ENCODE data around the gene MTA2. TPM values are rescaled to one million over a fixed set of nuclear protein-coding genes. Genes with fewer than 3 reads are reported as not detected.

The MTA2 gene
- total and polyA plus RNA-seq, 10 of the 15 experiments (the other 5 are each of a cell fraction or from before 2014, with no cell fraction given) = 6.7 to 201 (median 113) TPM

GRCh38 chr11:62544581-62545436 lies 56.9 kb downstream of the MTA2 start (continued):
- no peak for TF ChIP-seq STAT3 (IDR thresholded peaks at IDR 0.05; ENCODE audit: low read depth, low read length)
- peak; percentile 51; the same call in 1 of the 2 replicates for TF ChIP-seq IKZF1 (conservative IDR thresholded peaks at IDR 0.05)
- no peak for TF ChIP-seq RFX5 (IDR thresholded peaks at IDR 0.05; ENCODE audit: low read depth, low read length)
- no peak for TF ChIP-seq SMARCA5 (IDR thresholded peaks at IDR 0.05)
- TF ChIP-seq NBN (IDR thresholded peaks at IDR 0.05) = no peak
- TF ChIP-seq TARDBP (IDR thresholded peaks at IDR 0.05; ENCODE audit: borderline replicate concordance) = no peak
- no peak for TF ChIP-seq TCF12 (IDR thresholded peaks at IDR 0.05; ENCODE audit: low read depth, low read length)
- TF ChIP-seq RAD21 (IDR thresholded peaks at IDR 0.05; ENCODE audit: insufficient read depth, low read depth, low read length) = no peak

GRCh38 chr11:62543680-62544444 lies 57.8 kb downstream of the MTA2 start:
- no peaks in the 10 kb centered on the region for H3K9me3 ChIP-seq (replicated peaks; ENCODE audit: control insufficient read depth, insufficient read depth, low read length)
- ChIA-PET RAD21 (ENCODE audit: unreplicated experiment) (interaction anchor here (0.7 to 9.1 kb wide), 20 partner anchors 12 to 313 kb away, joined by 3 to 313 read pairs (median 11); partner anchors contain the start of genes C11orf98, CSKMT, EEF1G and HNRNPUL2), CTCF (interaction anchor here (0.5 to 9.0 kb wide), 33 partner anchors 8 to 462 kb away, joined by 3 to 280 read pairs (median 6); partner anchors contain the start of genes B3GAT3, EEF1G, LRRN4CL and SCGB1A1), SMC1A (ENCODE audit: uncharacterized antibody, unreplicated experiment) (interaction anchor here (0.7 to 7.0 kb wide), 21 partner anchors 12 to 163 kb away, joined by 3 to 212 read pairs (median 4); partner anchors contain the start of genes C11orf98, CSKMT, EEF1G and TUT1), POLR2A (interaction anchor here (0.5 to 10.3 kb wide), 16 partner anchors 12 to 787 kb away, joined by 3 to 188 read pairs (median 4); partner anchors contain the start of genes B3GAT3, C11orf98, CSKMT and EEF1G)
- peaks cover 63% of the 10 kb centered on the region for H3K79me2 ChIP-seq (ENCODE audit: control insufficient read depth, insufficient read depth, low read length)
- H3K9ac ChIP-seq (ENCODE audit: control insufficient read depth, insufficient read depth, low read length) = peak overlapping the region; percentile 51
- H3K4me3 ChIP-seq = peak overlapping the region; percentile 84
- ATAC-seq = no peak
- intact Hi-C loops (cut with micrococcal nuclease; ENCODE audit: unreplicated experiment) = loop anchor here (5.0 kb wide), 1 partner anchor 102 kb away; no protein-coding TSS in a partner anchor
- TF ChIP-seq JUNB (IDR thresholded peaks at IDR 0.05) (no peak), TBL1XR1 (IDR thresholded peaks at IDR 0.05; ENCODE audit: low read depth, low read length) (no peak), MLLT1 (IDR thresholded peaks at IDR 0.05) (peak; percentile 48), ZBTB11 (CRISPR knock-in tag; IDR thresholded peaks at IDR 0.05) (no peak)
- in situ Hi-C loops (cut with MboI) = no loop called here
- H3K4me2 ChIP-seq (ENCODE audit: control insufficient read depth, insufficient read depth) = peak overlapping the region; percentile 97
- no peak for DNase-seq (ENCODE audit: low read depth, low spot score)
- no peaks in the 10 kb centered on the region for H3K36me3 ChIP-seq (ENCODE audit: control insufficient read depth in 2 of 2, insufficient read depth in 2 of 2, low read length in 1 of 2)
- no peak for FAIRE-seq
- no peaks in the 10 kb centered on the region; the same call in 1 of the 2 replicates for H4K20me1 ChIP-seq (ENCODE audit: control insufficient read depth, insufficient read depth)
- H2AFZ ChIP-seq (ENCODE audit: control insufficient read depth, low read depth, low read length) = no peak overlapping the region
- H3K4me1 ChIP-seq (ENCODE audit: control insufficient read depth, insufficient read depth, low read length) = peaks cover 69% of the 10 kb centered on the region
- H3K27me3 ChIP-seq (replicated peaks in 1 of 2; ENCODE audit: control insufficient read depth in 2 of 2, insufficient read depth in 2 of 2, low read length in 1 of 2) = no peaks in the 10 kb centered on the region; a peak in 2 of 4 replicates
- peak overlapping the region; percentile 65 for H3K27ac ChIP-seq (ENCODE audit: control insufficient read depth, insufficient read depth)
- 29% methylated on average over 22 of the region's 22 CpGs for WGBS (ENCODE audit: insufficient coverage, insufficient replicate concordance, low lambda C conversion rate, missing lambda C conversion rate)
- BruUV-seq (replicated peaks) = no TSS peak

Measured in GM12878 (cell line).